Fibroblast of villous mesenchyme (primary cell): ENCODE measurements around the gene NEU4. TPM values are rescaled to one million over a fixed set of nuclear protein-coding genes. Genes with fewer than 3 reads are reported as not detected.
"Not testable (repeated sequence)": the region's sequence is repeated elsewhere in the genome, so short reads cannot be mapped to it uniquely, and the experiment has no call there.

Experiments
- DNase-seq: peaks from one replicate; pipeline ENCODE4 v3.0.0-alpha.2; 2010; ENCODE audit warnings: low read depth
- H3K4me3 ChIP-seq: 2 replicates; pipeline ENCODE4 v1.5.1; 2011; ENCODE audit warnings: low read depth, mild to moderate bottlenecking, low read length
- CTCF ChIP-seq: IDR thresholded peaks from 2 replicates; pipeline ENCODE4 v1.5.1; 2012; ENCODE audit warnings: low read depth, mild to moderate bottlenecking, low read length; ENCODE audit not compliant: insufficient read depth
- total RNA-seq: library from RNA; depleted of rRNA; stranded (reverse); fragments of >200 nt; gene quantifications from 2 replicates; pipeline ENCODE4 v1.2.3, GENCODE V29; 2012

NEU4 gene
- total RNA-seq, 1 donor = not detected

- TF ChIP-seq CTCF = no peak
- no peak overlapping the region for H3K4me3 ChIP-seq
- no peak for DNase-seq
Observed at GRCh38 chr2:241802421-241803318, 6.3 kb upstream of the NEU4 start.

- peak overlapping the region; percentile 42 for H3K4me3 ChIP-seq
- DNase-seq = peak; percentile 70
- no peak for TF ChIP-seq CTCF
Observed at GRCh38 chr2:241803387-241804325, 5.3 kb upstream of the NEU4 start.

- peak; percentile 52 for DNase-seq
- TF ChIP-seq CTCF = no peak
- H3K4me3 ChIP-seq = peak overlapping the region; percentile 41
Observed at GRCh38 chr2:241804326-241805229, 4.4 kb upstream of the NEU4 start.

- DNase-seq = peak; percentile 43
- H3K4me3 ChIP-seq = not testable (repeated sequence)
Observed at GRCh38 chr2:241806217-241806616, 2.8 kb upstream of the NEU4 start.

- DNase-seq = peak; percentile 30
- no peak for TF ChIP-seq CTCF
Observed at GRCh38 chr2:241808051-241808720, 807 bp upstream of the NEU4 start.

GRCh38 chr2:241809383-241810306, 652 bp downstream of the NEU4 start:
- no peak for TF ChIP-seq CTCF
- H3K4me3 ChIP-seq = no peak overlapping the region
- DNase-seq = no peak

More at GRCh38 chr2:241808051-241808720, 807 bp upstream of the NEU4 start:
- H3K4me3 ChIP-seq = no peak overlapping the region
